Astrocyte (in vitro differentiated cells and primary cell): ENCODE measurements around the gene DROSHA.

Source experiments
- CTCF ChIP-seq: IDR thresholded peaks from 2 replicates; pipeline ENCODE4 v1.5.1; 2011; ENCODE audit warnings: low read depth, mild to moderate bottlenecking, inconsistent platforms, low read length, moderate library complexity; ENCODE audit not compliant: insufficient read depth
- EZH2 ChIP-seq: IDR thresholded peaks from 2 replicates; pipeline ENCODE4 v1.6.1; 2012; ENCODE audit warnings: mild to moderate bottlenecking, low read length, inconsistent platforms; ENCODE audit not compliant: insufficient read depth

- no peak for TF ChIP-seq CTCF
- TF ChIP-seq EZH2 = no peak
Observed at GRCh38 chr5:31366941-31367340, 165.0 kb downstream of the DROSHA start.
